CD4-positive, alpha-beta T cell (primary cell): ENCODE measurements around the gene NOXA1. TPM values are rescaled to one million over a fixed set of nuclear protein-coding genes. Genes with fewer than 3 reads are reported as not detected.

Source experiments
- ATAC-seq: fragments of 200-7000 bp; cut with Tn5 transposase; one replicate; pipeline ENCODE4 v1.10.0; 2022; ENCODE audit warnings: mild to moderate bottlenecking; ENCODE audit not compliant: poor library complexity
- CTCF ChIA-PET: fragments of 350-600 bp; sonication (Branson Sonifier 250); formaldehyde crosslinking; loops from one replicate; lab custom pipeline; 2021; ENCODE audit warnings: antibody characterized with exemption, inconsistent platforms; lab: Charles Lee
- POLR2A ChIA-PET: fragments of 350-600 bp; sonication (Branson Sonifier 250); formaldehyde crosslinking; loops from one replicate; lab custom pipeline; 2021; ENCODE audit warnings: antibody characterized with exemption, inconsistent platforms; lab: Charles Lee
- DNase-seq, 14 experiments: peaks; one replicate each; pipeline ENCODE4 v3.0.0-alpha.2; 2013 to 2020; ENCODE audit warnings: mixed read lengths in 2 of 14
- H3K27ac ChIP-seq, 2 donors: one replicate each; pipeline versions ENCODE4 v1.5.1 to v1.7.0; 2013; ENCODE audit warnings: low read length in 2 of 2, low read depth in 1 of 2, mild to moderate bottlenecking in 1 of 2
- H3K27me3 ChIP-seq, 2 experiments: 1 replicate in 1 of 2; 2 replicates in 1 of 2; pipeline versions ENCODE4 v1.6.1 to v1.7.0; 2013; ENCODE audit warnings: low read length in 2 of 2, control low read depth in 1 of 2, mild to moderate bottlenecking in 1 of 2, moderate library complexity in 1 of 2; ENCODE audit not compliant: insufficient read depth in 2 of 2, control insufficient read depth in 1 of 2
- H3K36me3 ChIP-seq: one replicate; pipeline ENCODE4 v1.6.1; 2013; ENCODE audit warnings: low read length, control low read depth; ENCODE audit not compliant: insufficient read depth
- H3K4me1 ChIP-seq: one replicate; pipeline ENCODE4 v1.6.1; 2013; ENCODE audit warnings: low read length, control low read depth; ENCODE audit not compliant: insufficient read depth
- H3K4me3 ChIP-seq: one replicate; pipeline ENCODE4 v1.5.1; 2013; ENCODE audit warnings: mild to moderate bottlenecking, low read length, moderate library complexity
- H3K9me3 ChIP-seq, 2 experiments: 1 replicate in 1 of 2; 2 replicates in 1 of 2; pipeline versions ENCODE4 v1.6.1 to v1.7.0; 2013; ENCODE audit warnings: low read length in 2 of 2, mild to moderate bottlenecking in 2 of 2, control low read depth in 1 of 2, moderate library complexity in 1 of 2; ENCODE audit not compliant: control insufficient read depth in 1 of 2, insufficient read depth in 1 of 2
- H3K27ac Mint-ChIP-seq: one replicate; pipeline ENCODE4 v1.8.0; 2020; ENCODE audit warnings: mixed read lengths
- H3K27me3 Mint-ChIP-seq: one replicate; pipeline ENCODE4 v1.8.0; 2021; ENCODE audit warnings: mixed read lengths
- H3K36me3 Mint-ChIP-seq: one replicate; pipeline ENCODE4 v1.8.0; 2021; ENCODE audit warnings: low read depth, mixed read lengths
- H3K4me1 Mint-ChIP-seq: one replicate; pipeline ENCODE4 v1.8.0; 2021; ENCODE audit warnings: low read depth, mixed read lengths
- H3K4me3 Mint-ChIP-seq: one replicate; pipeline ENCODE4 v1.8.0; 2020; ENCODE audit warnings: mild to moderate bottlenecking, mixed read lengths
- H3K9me3 Mint-ChIP-seq: one replicate; pipeline ENCODE4 v1.8.0; 2020; ENCODE audit warnings: mixed read lengths
- intact Hi-C, 2 experiments: fragments of 100-400 bp; cut with DNase I in 1 of 2; cut with micrococcal nuclease in 1 of 2; formaldehyde crosslinking; loops; one replicate each; pipeline versions ENCODE4 v1.15.1 to v1.9.0; 2023 to 2025; cut with DNase I, micrococcal nuclease
- total RNA-seq, 174 experiments: library from RNA in 2 of 174; stranded (reverse) in 2 of 174; gene quantifications; one replicate each; pipeline ENCODE4 v1.2.3 and lab custom pipeline; 2021 to 2026
- TF ChIP-seq, protein P1 (sequence below): fragments of 200-600 bp; IDR thresholded peaks from one replicate; pipeline ENCODE4 v1.8.0; 2022; ENCODE audit warnings: antibody characterized with exemption, mild to moderate bottlenecking

The NOXA1 gene
- total RNA-seq, 2 experiments from 2014 or later = 6.7 to 7.7 TPM

DNA sequence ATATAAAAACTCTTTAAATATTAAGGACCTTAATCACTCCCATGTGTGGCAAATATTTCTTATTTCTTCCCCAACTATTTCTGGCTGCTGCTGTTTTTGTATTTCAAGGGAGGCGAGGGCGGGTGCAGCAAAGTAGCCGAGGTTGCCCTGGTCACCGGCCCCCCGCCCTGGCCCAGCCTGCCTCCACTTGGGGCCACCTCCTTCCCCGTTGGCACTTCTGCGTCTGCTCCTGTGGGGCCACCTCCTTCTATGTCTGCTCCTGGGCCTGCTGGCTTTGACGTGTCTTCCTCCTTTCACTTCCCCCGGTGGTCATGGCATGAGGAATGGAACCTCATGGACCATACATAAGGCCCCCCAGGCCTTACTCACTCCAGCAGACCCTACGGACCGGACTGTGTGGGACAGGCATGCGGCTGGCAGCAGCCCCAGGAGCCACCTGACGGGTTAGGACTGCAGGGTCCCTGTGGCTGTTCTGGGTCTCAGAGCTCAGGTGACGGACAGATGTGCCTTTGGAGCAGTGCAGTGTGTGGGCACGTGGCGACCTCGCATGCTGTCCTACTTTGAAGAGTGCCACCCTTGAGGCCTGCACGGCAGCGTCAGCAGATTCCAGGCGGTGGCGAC, 23.8 kb downstream of the NOXA1 start:
- no peaks in the 10 kb centered on the region for H3K36me3 ChIP-seq
- intact Hi-C loops = loop anchor here in 1 of 2 experiments (5.0 kb wide), 1 partner anchor 150 kb away; no protein-coding TSS in a partner anchor
- H3K9me3 ChIP-seq = peaks cover 0 to 4% of the 10 kb centered on the region in 2 experiments
- no peak for ATAC-seq
- H3K27ac ChIP-seq = no peak overlapping the region
- Mint-ChIP-seq H3K27me3 (peaks cover 14% of the 10 kb centered on the region), H3K36me3 (no peaks in the 10 kb centered on the region), H3K27ac (peak overlapping the region; percentile 79), H3K4me3 (peak overlapping the region; percentile 9), H3K4me1 (peaks cover 29% of the 10 kb centered on the region), H3K9me3 (no peaks in the 10 kb centered on the region)
- TF ChIP-seq, protein P1, sequence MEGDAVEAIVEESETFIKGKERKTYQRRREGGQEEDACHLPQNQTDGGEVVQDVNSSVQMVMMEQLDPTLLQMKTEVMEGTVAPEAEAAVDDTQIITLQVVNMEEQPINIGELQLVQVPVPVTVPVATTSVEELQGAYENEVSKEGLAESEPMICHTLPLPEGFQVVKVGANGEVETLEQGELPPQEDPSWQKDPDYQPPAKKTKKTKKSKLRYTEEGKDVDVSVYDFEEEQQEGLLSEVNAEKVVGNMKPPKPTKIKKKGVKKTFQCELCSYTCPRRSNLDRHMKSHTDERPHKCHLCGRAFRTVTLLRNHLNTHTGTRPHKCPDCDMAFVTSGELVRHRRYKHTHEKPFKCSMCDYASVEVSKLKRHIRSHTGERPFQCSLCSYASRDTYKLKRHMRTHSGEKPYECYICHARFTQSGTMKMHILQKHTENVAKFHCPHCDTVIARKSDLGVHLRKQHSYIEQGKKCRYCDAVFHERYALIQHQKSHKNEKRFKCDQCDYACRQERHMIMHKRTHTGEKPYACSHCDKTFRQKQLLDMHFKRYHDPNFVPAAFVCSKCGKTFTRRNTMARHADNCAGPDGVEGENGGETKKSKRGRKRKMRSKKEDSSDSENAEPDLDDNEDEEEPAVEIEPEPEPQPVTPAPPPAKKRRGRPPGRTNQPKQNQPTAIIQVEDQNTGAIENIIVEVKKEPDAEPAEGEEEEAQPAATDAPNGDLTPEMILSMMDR = no peak
- H3K27me3 ChIP-seq = peaks cover 0 to 2% of the 10 kb centered on the region in 2 experiments
- POLR2A ChIA-PET = interaction anchor here (1.4 kb wide), 1 partner anchor 16 kb away, joined by 6 read pairs; no protein-coding TSS in a partner anchor
- CTCF ChIA-PET = interaction anchor here (1.2 kb wide), 1 partner anchor 145 kb away, joined by 3 read pairs; the partner anchor contains the start of gene NRARP
- DNase-seq = peak in 3 of 14 experiments; percentile 8 to 56 (median 52)
- no peak overlapping the region for H3K4me3 ChIP-seq
- H3K4me1 ChIP-seq = peaks cover 43% of the 10 kb centered on the region

DNA sequence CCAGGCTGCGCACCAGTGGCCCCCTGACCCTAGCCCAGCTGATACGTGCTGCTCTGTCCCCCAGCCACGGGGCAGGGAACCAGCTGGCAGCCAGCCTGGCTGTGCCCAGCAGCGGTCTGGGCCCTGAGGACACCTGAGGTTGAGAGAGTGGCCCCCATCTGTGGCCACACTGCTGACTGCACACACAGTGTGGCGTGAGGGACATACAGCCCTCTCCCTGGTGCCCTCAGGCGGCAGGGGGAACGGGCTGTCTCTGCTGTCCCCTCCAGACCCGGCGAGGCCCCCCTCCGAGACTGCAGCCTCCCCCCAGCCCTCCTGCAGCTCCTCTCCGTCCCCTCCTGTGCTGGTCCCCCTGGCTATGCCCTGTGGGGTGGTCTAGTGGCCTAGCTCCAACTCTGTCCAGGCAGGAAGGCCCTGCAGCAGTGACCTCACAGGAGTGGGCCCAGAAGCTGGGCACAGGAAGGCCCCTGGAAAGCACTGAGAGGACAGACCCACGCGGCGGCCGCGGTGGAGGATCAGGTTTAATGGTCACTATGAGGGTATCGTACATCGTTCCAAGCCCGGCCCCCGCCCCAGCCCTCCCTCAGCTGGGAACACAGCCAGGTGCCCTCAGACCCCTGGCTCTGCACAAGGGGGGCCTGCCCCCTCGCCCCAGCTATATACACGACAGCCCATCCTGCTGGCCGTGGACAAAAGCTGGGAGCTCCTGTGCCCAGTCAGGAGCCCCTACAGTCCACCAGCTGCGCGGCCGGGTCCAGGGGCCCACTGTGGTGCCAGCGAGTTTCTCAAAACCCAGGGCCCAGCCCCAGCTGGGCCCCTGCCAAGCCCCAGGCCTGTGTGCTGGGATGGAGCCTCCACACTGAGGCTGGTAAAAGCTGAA, 24.8 kb downstream of the NOXA1 start:
- intact Hi-C loops = loop anchor here in 1 of 2 experiments (5.0 kb wide), 1 partner anchor 151 kb away; no protein-coding TSS in a partner anchor

DNA sequence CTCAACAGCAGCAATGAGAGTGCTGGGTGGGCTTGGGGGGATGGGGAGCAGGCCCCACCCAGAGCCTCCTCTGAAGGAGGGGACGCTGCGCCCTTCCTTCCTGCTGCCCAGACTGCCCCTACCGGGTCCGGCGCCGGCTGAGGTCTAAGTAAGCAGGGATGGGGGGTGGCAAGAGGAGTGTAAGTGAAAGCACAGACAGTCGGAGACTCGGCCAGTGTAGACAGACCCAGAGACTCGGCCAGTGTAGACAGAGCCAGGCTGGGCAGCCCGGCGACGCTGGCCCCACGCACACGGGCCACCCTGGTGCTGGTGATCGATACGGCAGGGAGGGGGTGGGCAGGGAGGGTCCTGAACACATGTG, 25.4 kb downstream of the NOXA1 start:
- intact Hi-C loops = loop anchor here in 1 of 2 experiments (5.0 kb wide), 1 partner anchor 151 kb away; no protein-coding TSS in a partner anchor
- TF ChIP-seq, protein P1 = no peak
- H3K9me3 ChIP-seq = peaks cover 0 to 10% of the 10 kb centered on the region in 2 experiments
- H3K36me3 Mint-ChIP-seq = peaks cover under 1% of the 10 kb centered on the region
- CTCF ChIA-PET = no interaction called here
- peaks cover 59% of the 10 kb centered on the region for H3K4me1 ChIP-seq
- peaks cover 4% of the 10 kb centered on the region for H3K36me3 ChIP-seq
- peaks cover 34% of the 10 kb centered on the region for H3K4me1 Mint-ChIP-seq
- H3K27ac ChIP-seq = no peak overlapping the region
- H3K9me3 Mint-ChIP-seq = no peaks in the 10 kb centered on the region
- DNase-seq = no peak
- no peaks in the 10 kb centered on the region for H3K27me3 ChIP-seq
- H3K4me3 ChIP-seq = no peak overlapping the region
- peaks cover 2% of the 10 kb centered on the region for H3K27me3 Mint-ChIP-seq
- H3K4me3 Mint-ChIP-seq = peak overlapping the region; percentile 68
- H3K27ac Mint-ChIP-seq = peak overlapping the region; percentile 65
- no peak for ATAC-seq
- POLR2A ChIA-PET = interaction anchor here (1.4 kb wide), 1 partner anchor 14 kb away, joined by 6 read pairs; no protein-coding TSS in a partner anchor

More for the DNA sequence above, 24.8 kb downstream of the NOXA1 start:
- DNase-seq (peak in 1 of 14 experiments; percentile 4), ATAC-seq (no peak)
- ChIA-PET CTCF (no interaction called here), POLR2A (interaction anchor here (1.4 kb wide), 1 partner anchor 15 kb away, joined by 6 read pairs; no protein-coding TSS in a partner anchor)
- no peak overlapping the region for H3K4me3 Mint-ChIP-seq
- H3K9me3 Mint-ChIP-seq = no peaks in the 10 kb centered on the region
- Histone ChIP-seq H3K27me3 (no peaks in the 10 kb centered on the region), H3K4me1 (peaks cover 53% of the 10 kb centered on the region), H3K36me3 (peaks cover 2% of the 10 kb centered on the region), H3K9me3 (peaks cover 0 to 9% of the 10 kb centered on the region in 2 experiments), H3K4me3 (no peak overlapping the region), H3K27ac (no peak overlapping the region)
- peak overlapping the region; percentile 79 for H3K27ac Mint-ChIP-seq
- peaks cover 7% of the 10 kb centered on the region for H3K27me3 Mint-ChIP-seq
- peaks cover 32% of the 10 kb centered on the region for H3K4me1 Mint-ChIP-seq
- TF ChIP-seq, protein P1 = no peak
- no peaks in the 10 kb centered on the region for H3K36me3 Mint-ChIP-seq
